SK-N-SH (cell line): Measurements from ENCODE around the gene DTD2.

ENCODE experiments used
- CTCF ChIP-seq: fragments of 200-600 bp; sonication (generic); IDR thresholded peaks from 2 replicates; pipeline ENCODE4 v1.6.1; 2017; ENCODE audit warnings: antibody characterized with exemption, mild to moderate bottlenecking, moderate library complexity
- EP300 ChIP-seq, 2 experiments: IDR thresholded peaks; 2 replicates each; pipeline versions ENCODE4 v1.4.0 to v1.6.1; 2012; ENCODE audit warnings: borderline replicate concordance in 1 of 2, low read depth in 1 of 2, low read length in 1 of 2
- GABPA ChIP-seq: IDR thresholded peaks from 2 replicates; pipeline ENCODE4 v1.4.0; 2012; ENCODE audit warnings: low read depth, mild to moderate bottlenecking
- PBX3 ChIP-seq: IDR thresholded peaks from 2 replicates; pipeline ENCODE4; 2012
- POLR2AphosphoS5 ChIP-seq: IDR thresholded peaks from 2 replicates; pipeline ENCODE4 v1.6.1; 2012; ENCODE audit warnings: low read depth, low read length
- RAD21 ChIP-seq: IDR thresholded peaks from 2 replicates; pipeline ENCODE4 v1.6.1; 2012; ENCODE audit warnings: mild to moderate bottlenecking, low read length

GRCh38 chr14:31439561-31439960 is 17.7 kb downstream of the DTD2 start:
- TF ChIP-seq CTCF (no peak), PBX3 (no peak), EP300 (IDR thresholded peaks at IDR 0.05; ENCODE audit: borderline replicate concordance in 1 of 2, low read depth in 1 of 2, low read length in 1 of 2) (no peak), POLR2AphosphoS5 (no peak), RAD21 (no peak), GABPA (no peak)
